MM.1S (cell line): ENCODE data around the gene DNAH9.

ENCODE experiments used
- DNase-seq: peaks from one replicate; pipeline ENCODE4 v3.0.0-alpha.2; 2015
- H2AFZ ChIP-seq: fragments of 300-600 bp; sonication (generic); 2 replicates; pipeline ENCODE4 v1.6.0; 2016; ENCODE audit warnings: antibody characterized with exemption, low read length
- H3F3A ChIP-seq: fragments of 300-600 bp; sonication (generic); 2 replicates; pipeline ENCODE4 v1.6.1; 2016; ENCODE audit warnings: mild to moderate bottlenecking, antibody characterized with exemption, low read length, moderate library complexity, mixed read lengths; ENCODE audit not compliant: insufficient read depth
- H3K27ac ChIP-seq: fragments of 300-600 bp; sonication (generic); 2 replicates; pipeline ENCODE4 v1.5.1; 2016; ENCODE audit warnings: mild to moderate bottlenecking, low read length
- H3K27me3 ChIP-seq: fragments of 300-600 bp; sonication (generic); replicated peaks from 2 replicates; pipeline ENCODE4 v1.6.0; 2016; ENCODE audit warnings: low read length; ENCODE audit not compliant: insufficient read depth
- H3K36me3 ChIP-seq: fragments of 300-600 bp; sonication (generic); replicated peaks from 2 replicates; pipeline ENCODE4 v1.6.1; 2016; ENCODE audit warnings: mild to moderate bottlenecking, low read length, mixed read lengths; ENCODE audit not compliant: insufficient read depth
- H3K4me1 ChIP-seq: fragments of 300-600 bp; sonication (generic); 2 replicates; pipeline ENCODE4 v1.6.1; 2016; ENCODE audit warnings: low read length, mixed read lengths
- H3K4me2 ChIP-seq: fragments of 300-600 bp; sonication (generic); 2 replicates; pipeline ENCODE4 v1.6.0; 2016; ENCODE audit warnings: low read depth, low read length
- H3K4me3 ChIP-seq: fragments of 300-600 bp; sonication (generic); 2 replicates; pipeline ENCODE4 v1.5.1; 2016; ENCODE audit warnings: low read length, mixed read lengths
- H3K79me2 ChIP-seq: fragments of 300-600 bp; sonication (generic); 2 replicates; pipeline ENCODE4 v1.6.1; 2016; ENCODE audit warnings: mixed run types, low read length, mixed read lengths
- H3K9ac ChIP-seq: fragments of 300-600 bp; sonication (generic); 2 replicates; pipeline ENCODE4 v1.6.1; 2016; ENCODE audit warnings: low read length, mixed read lengths
- H3K9me2 ChIP-seq: fragments of 300-600 bp; sonication (generic); replicated peaks from 2 replicates; pipeline ENCODE4 v1.6.1; 2016; ENCODE audit warnings: mild to moderate bottlenecking, low read length, mixed read lengths; ENCODE audit not compliant: insufficient read depth
- H3K9me3 ChIP-seq: fragments of 300-600 bp; sonication (generic); replicated peaks from 2 replicates; pipeline ENCODE4 v1.6.1; 2016; ENCODE audit warnings: mild to moderate bottlenecking, low read length, mixed read lengths; ENCODE audit not compliant: insufficient read depth
- H4K20me1 ChIP-seq: fragments of 300-600 bp; sonication (generic); 2 replicates; pipeline ENCODE4 v1.6.1; 2016; ENCODE audit warnings: mild to moderate bottlenecking, low read length, moderate library complexity, mixed read lengths; ENCODE audit not compliant: insufficient read depth
- EZH2 ChIP-seq: fragments of 300-600 bp; sonication (generic); optimal IDR thresholded peaks from 2 replicates; pipeline ENCODE3; 2017; ENCODE audit warnings: low read depth, mild to moderate bottlenecking, antibody characterized with exemption, low read length, mixed read lengths
- EZH2phosphoT487 ChIP-seq: fragments of 300-600 bp; sonication (generic); IDR thresholded peaks from 2 replicates; pipeline ENCODE4 v1.6.1; 2018; ENCODE audit warnings: antibody characterized with exemption, low read length
- TF ChIP-seq, protein P1 (sequence below): fragments of 300-600 bp; sonication (generic); IDR thresholded peaks from 2 replicates; pipeline ENCODE4 v1.5.1; 2016; ENCODE audit warnings: antibody characterized with exemption, low read length, mixed read lengths

DNAH9 gene

DNA sequence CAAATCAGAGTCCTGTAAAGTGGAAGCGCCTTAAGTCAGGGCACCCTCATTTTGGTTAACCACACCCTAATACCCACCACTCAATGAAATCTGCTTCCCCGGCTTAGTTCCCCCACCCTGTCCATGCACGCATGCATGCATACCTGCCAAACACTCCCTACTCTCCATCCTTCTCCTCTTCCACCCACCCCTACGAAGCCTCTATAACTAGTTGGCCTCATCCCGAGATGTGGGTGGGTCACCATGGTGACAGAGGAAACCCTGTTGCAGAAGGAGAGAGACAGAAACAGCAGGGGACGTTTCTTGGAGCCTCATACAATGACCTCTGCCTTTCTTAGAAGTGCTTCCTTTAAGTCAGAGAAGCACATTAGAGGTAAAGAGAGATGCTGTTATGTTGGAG lies 46.8 kb upstream of the DNAH9 start:
- H3K36me3 ChIP-seq, result no peaks in the 10 kb centered on the region
- H3K9ac ChIP-seq, result no peak overlapping the region
- no peak overlapping the region for H3K27ac ChIP-seq
- no peak overlapping the region for H2AFZ ChIP-seq
- H3F3A ChIP-seq, result no peaks in the 10 kb centered on the region
- no peak overlapping the region for H3K4me2 ChIP-seq
- no peaks in the 10 kb centered on the region for H4K20me1 ChIP-seq
- no peaks in the 10 kb centered on the region for H3K9me2 ChIP-seq
- H3K27me3 ChIP-seq, result no peaks in the 10 kb centered on the region
- TF ChIP-seq EZH2, result no peak
- TF ChIP-seq, protein P1, sequence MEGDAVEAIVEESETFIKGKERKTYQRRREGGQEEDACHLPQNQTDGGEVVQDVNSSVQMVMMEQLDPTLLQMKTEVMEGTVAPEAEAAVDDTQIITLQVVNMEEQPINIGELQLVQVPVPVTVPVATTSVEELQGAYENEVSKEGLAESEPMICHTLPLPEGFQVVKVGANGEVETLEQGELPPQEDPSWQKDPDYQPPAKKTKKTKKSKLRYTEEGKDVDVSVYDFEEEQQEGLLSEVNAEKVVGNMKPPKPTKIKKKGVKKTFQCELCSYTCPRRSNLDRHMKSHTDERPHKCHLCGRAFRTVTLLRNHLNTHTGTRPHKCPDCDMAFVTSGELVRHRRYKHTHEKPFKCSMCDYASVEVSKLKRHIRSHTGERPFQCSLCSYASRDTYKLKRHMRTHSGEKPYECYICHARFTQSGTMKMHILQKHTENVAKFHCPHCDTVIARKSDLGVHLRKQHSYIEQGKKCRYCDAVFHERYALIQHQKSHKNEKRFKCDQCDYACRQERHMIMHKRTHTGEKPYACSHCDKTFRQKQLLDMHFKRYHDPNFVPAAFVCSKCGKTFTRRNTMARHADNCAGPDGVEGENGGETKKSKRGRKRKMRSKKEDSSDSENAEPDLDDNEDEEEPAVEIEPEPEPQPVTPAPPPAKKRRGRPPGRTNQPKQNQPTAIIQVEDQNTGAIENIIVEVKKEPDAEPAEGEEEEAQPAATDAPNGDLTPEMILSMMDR, result no peak
- TF ChIP-seq EZH2phosphoT487, result no peak
- no peak for DNase-seq
- no peak overlapping the region for H3K4me3 ChIP-seq
- no peaks in the 10 kb centered on the region for H3K9me3 ChIP-seq
- no peaks in the 10 kb centered on the region for H3K79me2 ChIP-seq
- no peaks in the 10 kb centered on the region for H3K4me1 ChIP-seq

DNA sequence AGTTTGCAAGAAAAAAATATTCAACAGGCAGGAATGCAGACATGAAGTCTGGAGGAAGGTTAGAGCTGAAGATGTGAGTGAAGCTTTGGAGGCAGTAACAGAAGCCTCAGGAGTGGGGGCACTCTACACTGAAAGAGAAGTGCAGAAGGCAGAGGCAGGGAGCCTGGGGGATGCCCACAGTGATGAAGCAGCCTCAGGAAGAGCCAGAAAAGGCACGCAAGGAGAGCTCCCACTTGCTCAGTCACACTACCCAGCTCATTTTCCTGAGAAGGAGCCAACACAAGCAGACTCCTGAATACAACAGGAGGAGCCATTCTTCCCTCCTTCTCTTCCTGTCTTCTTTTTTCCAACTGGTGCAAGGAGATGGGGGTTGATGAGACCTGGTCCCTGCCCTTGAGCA lies 45.1 kb upstream of the DNAH9 start:
- no peak for DNase-seq
- no peaks in the 10 kb centered on the region for H3K79me2 ChIP-seq
- H2AFZ ChIP-seq, result no peak overlapping the region
- no peaks in the 10 kb centered on the region for H3F3A ChIP-seq
- no peak overlapping the region for H3K27ac ChIP-seq
- no peaks in the 10 kb centered on the region for H3K9me2 ChIP-seq
- no peaks in the 10 kb centered on the region for H3K27me3 ChIP-seq
- H3K36me3 ChIP-seq, result no peaks in the 10 kb centered on the region
- no peak overlapping the region for H3K4me3 ChIP-seq
- TF ChIP-seq EZH2 (no peak), EZH2phosphoT487 (no peak)
- TF ChIP-seq, protein P1, result no peak
- no peaks in the 10 kb centered on the region for H4K20me1 ChIP-seq
- H3K4me1 ChIP-seq, result no peaks in the 10 kb centered on the region
- H3K9ac ChIP-seq, result no peak overlapping the region
- H3K4me2 ChIP-seq, result no peak overlapping the region
- no peaks in the 10 kb centered on the region for H3K9me3 ChIP-seq

DNA sequence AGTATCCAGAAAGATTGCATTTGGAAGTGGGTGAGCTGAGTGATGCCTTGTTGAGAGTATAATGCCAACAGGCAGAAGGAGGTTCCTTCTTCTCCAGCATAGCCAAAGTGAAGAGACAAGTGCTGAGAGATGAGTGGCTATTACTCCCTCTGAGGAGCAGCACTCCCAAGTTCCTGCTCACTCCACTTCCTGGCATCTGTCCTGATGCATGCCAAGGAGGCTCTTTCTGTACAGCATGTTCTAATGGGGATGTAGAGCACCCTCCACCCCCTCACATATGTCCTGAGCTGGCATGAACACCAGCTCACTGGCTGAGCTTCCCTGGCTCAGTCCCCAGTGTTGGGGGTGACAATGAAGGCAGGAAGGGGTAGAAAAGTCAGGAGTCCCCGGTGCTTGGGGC lies 44.2 kb upstream of the DNAH9 start:
- no peaks in the 10 kb centered on the region for H3K9me3 ChIP-seq
- no peaks in the 10 kb centered on the region for H4K20me1 ChIP-seq
- DNase-seq, result no peak
- H3K79me2 ChIP-seq, result no peaks in the 10 kb centered on the region
- H3K4me1 ChIP-seq, result no peaks in the 10 kb centered on the region
- H3F3A ChIP-seq, result no peaks in the 10 kb centered on the region
- no peak overlapping the region for H3K27ac ChIP-seq
- no peak overlapping the region for H2AFZ ChIP-seq
- no peak overlapping the region for H3K4me3 ChIP-seq
- H3K9ac ChIP-seq, result no peak overlapping the region
- no peaks in the 10 kb centered on the region for H3K36me3 ChIP-seq
- TF ChIP-seq EZH2, result no peak
- TF ChIP-seq, protein P1, result no peak
- TF ChIP-seq EZH2phosphoT487, result no peak
- no peaks in the 10 kb centered on the region for H3K9me2 ChIP-seq
- no peak overlapping the region for H3K4me2 ChIP-seq
- H3K27me3 ChIP-seq, result no peaks in the 10 kb centered on the region
